ENCODE measurements around the gene KCTD4.
"Not testable (repeated sequence)": the region's sequence is repeated elsewhere in the genome, so short reads cannot be mapped to it uniquely, and the experiment has no call there.

Gene KCTD4

GRCh38 chr13:45200701-45201232 is at the start of gene KCTD4:
TSS of gene KCTD4 (minus strand) at chr13:45201045. CDS start at chr13:45194567, 6,478 bp downstream.
- no peak for DNase-seq (ENCODE audit: low read depth)

DNA sequence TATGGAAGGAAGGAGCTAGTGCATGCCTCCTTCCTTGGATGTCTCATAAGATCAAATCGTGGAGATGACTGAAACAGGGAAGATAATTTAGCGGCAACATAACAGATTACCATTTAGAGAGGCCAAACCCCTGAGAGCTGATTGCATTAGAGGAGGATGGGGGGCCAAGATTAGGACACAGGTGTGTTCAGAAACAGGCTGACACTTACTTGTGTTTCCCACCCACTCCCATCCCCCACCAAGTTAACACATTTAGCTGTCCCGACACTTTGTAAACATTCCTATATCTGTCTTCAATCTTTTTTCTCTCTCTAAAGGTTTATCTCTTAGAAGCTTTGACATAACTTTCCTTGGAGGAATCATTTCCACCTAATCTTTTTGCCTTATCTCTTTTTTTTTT is 48.8 kb upstream of the KCTD4 start:
- no peak for DNase-seq (ENCODE audit: low read depth)

DNA sequence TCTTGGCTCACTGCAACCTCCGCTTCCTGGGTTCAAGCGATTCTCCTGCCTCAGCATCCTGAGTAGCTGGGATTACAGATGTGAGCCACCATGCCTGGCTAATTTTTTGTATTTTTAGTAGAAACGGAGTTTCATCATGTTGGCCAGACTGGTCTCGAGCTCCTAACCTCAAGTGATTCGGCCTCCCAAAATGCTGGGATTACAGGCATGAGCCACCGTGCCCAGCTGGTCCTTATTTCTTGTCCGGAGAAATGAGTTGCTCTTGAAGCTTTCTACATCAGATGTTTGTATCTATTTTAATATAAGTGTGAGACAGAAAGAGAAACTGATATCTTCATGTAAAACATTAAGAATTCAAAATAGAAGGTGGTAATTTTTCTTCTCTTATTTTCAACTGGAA is 43.9 kb upstream of the KCTD4 start:
- not testable (repeated sequence) for DNase-seq (ENCODE audit: low read depth)

DNA sequence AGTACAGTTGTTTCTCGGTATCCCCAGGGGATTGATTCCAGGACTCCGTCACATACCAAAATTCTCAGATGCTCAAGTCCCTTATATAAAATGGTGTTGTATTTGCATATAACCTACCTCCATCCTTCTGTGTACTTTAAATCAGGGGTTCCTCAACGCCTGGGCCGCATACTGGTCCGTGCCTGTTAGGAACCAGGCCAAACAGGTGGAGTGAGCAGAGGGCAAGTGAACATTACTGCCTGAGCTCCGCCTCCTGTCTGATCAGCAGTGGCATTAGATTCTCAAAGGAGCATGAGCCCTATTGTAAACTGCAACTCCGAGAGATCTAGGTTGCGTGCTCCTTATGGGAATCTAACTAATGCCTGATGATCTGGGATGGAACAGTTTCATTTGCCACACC is 42.2 kb upstream of the KCTD4 start:
- no peak for DNase-seq (ENCODE audit: low read depth)

DNA sequence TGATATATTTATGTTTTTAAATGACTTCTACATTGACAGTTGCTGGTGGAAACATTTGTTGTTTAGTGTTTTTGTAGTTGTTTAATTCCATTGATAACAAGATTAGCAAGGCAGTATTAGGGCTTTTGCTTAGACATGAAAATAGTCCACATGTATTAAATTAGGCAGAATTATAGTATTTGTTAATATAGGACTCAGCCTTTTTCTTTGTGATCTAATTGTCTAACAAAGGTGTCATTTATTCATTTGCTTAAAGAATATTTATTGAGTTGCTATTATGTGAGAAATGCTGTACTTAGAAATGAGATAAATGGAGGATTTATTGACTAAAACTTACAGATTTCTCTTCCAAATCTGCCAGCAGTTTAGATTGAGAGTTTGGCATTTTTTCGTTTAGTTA is 41.7 kb upstream of the KCTD4 start:
- no peak for DNase-seq (ENCODE audit: low read depth)

GRCh38 chr13:45242070-45242469 is 41.2 kb upstream of the KCTD4 start:
- no peak for DNase-seq (ENCODE audit: low read depth)

GRCh38 chr13:45240143-45240542 is 39.3 kb upstream of the KCTD4 start:
- no peak for DNase-seq (ENCODE audit: low read depth)

GRCh38 chr13:45238945-45239795 is 38.3 kb upstream of the KCTD4 start:
- no peak for DNase-seq (ENCODE audit: low read depth)

GRCh38 chr13:45232591-45232990 is 31.7 kb upstream of the KCTD4 start:
- DNase-seq (ENCODE audit: low read depth) = no peak

GRCh38 chr13:45231722-45232121 is 30.9 kb upstream of the KCTD4 start:
- DNase-seq (ENCODE audit: low read depth) = no peak

DNA sequence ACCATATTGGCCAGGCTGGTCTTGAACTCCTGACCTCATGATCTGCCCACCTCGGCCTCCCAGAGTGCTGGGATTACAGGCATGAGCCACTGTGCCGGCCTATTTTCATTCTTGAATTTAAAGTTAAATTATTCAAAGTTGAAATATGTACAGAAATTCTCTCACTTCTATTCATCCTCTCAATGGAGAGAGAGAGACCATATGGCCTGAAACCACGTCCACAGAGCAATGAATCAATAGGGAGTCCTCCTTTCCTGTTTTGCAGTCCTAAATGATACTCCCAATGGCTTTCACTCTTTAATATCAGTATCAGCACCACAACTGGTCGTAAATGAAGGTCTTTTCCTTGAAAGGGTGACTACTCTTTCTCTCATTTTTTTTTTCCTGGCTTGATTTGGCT is 30.5 kb upstream of the KCTD4 start:
- DNase-seq (ENCODE audit: low read depth) = no peak

GRCh38 chr13:45229172-45229571 is 28.3 kb upstream of the KCTD4 start:
- no peak for DNase-seq (ENCODE audit: low read depth)

DNA sequence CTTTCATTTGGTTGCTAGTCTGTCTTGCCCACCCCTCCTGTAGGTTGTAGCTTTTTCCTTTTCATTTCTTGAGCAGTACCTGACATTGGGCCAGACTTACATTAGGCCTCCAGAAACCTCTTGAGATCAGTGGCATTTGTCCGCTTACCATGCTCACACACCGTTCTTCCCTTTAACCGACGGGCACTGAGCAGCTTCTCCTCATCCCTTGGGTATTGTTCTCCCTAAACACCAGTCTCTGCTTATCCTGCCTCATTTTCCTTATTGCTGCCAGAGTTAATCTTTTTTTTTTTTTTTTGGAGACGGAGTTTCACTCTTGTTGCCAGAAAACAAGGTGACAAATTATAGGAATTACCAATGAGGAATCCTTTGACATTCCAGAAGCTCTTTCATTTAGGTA is 27.2 kb upstream of the KCTD4 start:
- DNase-seq (ENCODE audit: low read depth) = no peak

DNA sequence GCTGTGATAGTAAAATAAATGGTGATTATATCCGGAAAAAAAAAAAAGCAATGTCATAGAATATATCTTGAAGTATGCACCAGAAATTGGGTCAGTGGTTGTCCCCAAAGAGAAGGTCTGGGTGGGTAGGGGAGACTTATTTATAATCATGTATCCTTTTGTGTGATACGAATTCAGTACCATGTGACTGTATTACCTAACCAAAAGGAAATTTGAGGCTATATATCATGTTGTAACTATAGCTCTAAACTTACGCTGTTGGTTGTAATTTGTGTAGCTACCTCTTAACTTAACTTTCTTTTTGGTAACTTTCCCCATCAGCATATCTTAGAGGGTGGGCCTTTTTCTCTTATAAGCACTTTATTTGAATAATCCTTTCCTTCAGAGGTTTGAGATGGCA is 25.2 kb upstream of the KCTD4 start:
- DNase-seq (ENCODE audit: low read depth) = no peak

- no peak for DNase-seq (ENCODE audit: low read depth)
These were observed 24.5 kb upstream of the KCTD4 start for GRCh38 chr13:45225370-45225769.

DNA sequence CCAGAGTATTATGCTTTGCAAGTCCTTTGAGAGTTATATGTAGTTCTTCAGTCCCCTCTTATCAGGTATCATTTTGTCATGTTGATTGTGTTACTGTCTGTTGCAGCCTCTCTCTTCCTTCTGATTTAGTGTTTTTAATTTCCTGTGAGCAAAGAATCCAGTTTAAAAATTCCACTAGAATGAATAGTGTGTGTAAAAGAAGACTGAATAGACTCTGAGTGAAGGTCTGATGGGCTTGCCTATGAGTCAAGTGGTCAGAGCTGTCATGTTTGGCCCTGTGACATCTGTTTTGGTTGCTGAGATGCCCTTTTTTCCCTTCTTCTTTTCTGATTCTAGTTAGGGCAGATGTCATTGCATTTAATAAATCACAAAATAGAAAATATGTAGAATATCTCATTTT is 23.3 kb upstream of the KCTD4 start:
- DNase-seq (ENCODE audit: low read depth) = no peak

- no peak for DNase-seq (ENCODE audit: low read depth)
These were observed 22.1 kb upstream of the KCTD4 start for GRCh38 chr13:45222919-45223318.

GRCh38 chr13:45222516-45222915 is 21.7 kb upstream of the KCTD4 start:
- DNase-seq (ENCODE audit: low read depth) = no peak

GRCh38 chr13:45220403-45220802 is 19.6 kb upstream of the KCTD4 start:
- no peak for DNase-seq (ENCODE audit: low read depth)

DNA sequence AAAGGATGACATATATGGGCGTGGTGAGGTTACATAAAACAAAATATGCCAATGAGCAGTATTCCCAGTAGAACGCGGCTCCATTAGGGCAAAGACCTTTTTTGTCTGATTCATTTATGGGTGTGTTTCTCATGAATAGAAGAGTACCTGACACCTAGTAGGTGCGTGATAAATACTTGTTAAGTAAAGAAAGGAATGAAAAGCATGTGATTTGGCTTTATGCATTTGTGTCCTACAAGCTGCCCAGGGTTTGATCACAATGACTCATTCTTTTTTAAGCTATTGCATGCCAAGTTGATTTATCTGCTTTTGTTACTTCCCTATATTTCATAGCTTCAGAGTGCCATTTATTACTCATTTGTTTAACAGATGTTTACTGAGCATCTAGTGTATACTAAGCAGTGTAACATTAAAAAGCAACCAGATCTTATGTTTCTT is 19.1 kb upstream of the KCTD4 start:
- no peak for DNase-seq (ENCODE audit: low read depth)

GRCh38 chr13:45219123-45219891 is 18.5 kb upstream of the KCTD4 start:
- no peak for DNase-seq (ENCODE audit: low read depth)

DNA sequence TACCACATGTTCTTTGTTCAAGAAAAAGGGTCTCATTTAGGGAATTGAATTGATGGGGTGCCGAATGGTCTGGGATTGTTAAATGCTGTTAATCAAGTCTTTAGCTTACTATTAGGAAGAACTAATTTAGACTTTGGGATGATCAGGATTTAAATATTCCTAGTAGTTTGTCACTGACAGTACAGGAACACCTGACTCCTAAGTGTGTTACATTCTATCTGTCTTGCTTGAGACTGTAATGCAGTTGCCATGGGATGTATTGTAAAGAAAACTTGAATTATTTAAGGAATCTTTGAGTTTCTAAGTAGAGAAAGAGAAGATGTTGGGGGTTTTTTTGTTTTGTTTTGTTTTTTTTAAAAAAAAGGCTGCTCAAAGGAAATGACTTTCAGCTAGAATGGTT is 17.8 kb upstream of the KCTD4 start:
- no peak for DNase-seq (ENCODE audit: low read depth)

- DNase-seq (ENCODE audit: low read depth) = no peak
These were observed 15.3 kb upstream of the KCTD4 start for GRCh38 chr13:45216193-45216592.

Measured in stimulated activated CD4-positive, alpha-beta T cell treated with anti-CD3 and anti-CD28 coated beads, Interleukin-2, amount 100 ng/mL, for 4 hours (primary cell).